ENCODE measurements around the gene TMEM61. TPM values are rescaled to one million over a fixed set of nuclear protein-coding genes. Genes with fewer than 3 reads are reported as not detected.

Gene TMEM61
- total and polyA plus RNA-seq, 2 donors (not counting 1 experiment from before 2014, with no cell fraction given): not detected

GRCh38 chr1:55040083-55040932 lies 59.9 kb downstream of the TMEM61 start:
- Mint-ChIP-seq H3K27me3 (peaks cover 53% of the 10 kb centered on the region), H3K4me1 (no peaks in the 10 kb centered on the region), H3K27ac (no peak overlapping the region), H3K4me3 (no peak overlapping the region), H3K9me3 (ENCODE audit: insufficient read depth) (no peaks in the 10 kb centered on the region)
- Histone ChIP-seq H3K4me3 (ENCODE audit: control extremely low read depth in 1 of 5, extremely low read depth in 1 of 5, insufficient read depth in 1 of 5, low read depth in 2 of 5, low read length in 4 of 5) (no peak overlapping the region), H3K27ac (ENCODE audit: low read length in 2 of 2) (no peak overlapping the region), H3K27me3 (replicated peaks in 1 of 4; ENCODE audit: control extremely low read depth in 1 of 4, control insufficient read depth in 3 of 4, insufficient read depth in 4 of 4, low read length in 3 of 4) (peaks cover 0 to 28% (median 8%) of the 10 kb centered on the region in 4 experiments), H3K4me1 (ENCODE audit: control insufficient read depth in 2 of 2, insufficient read depth in 2 of 2, low read length in 2 of 2) (no peaks in the 10 kb centered on the region), H3K36me3 (replicated peaks in 1 of 2; ENCODE audit: control extremely low read depth in 1 of 2, control insufficient read depth in 1 of 2, extremely low read depth in 1 of 2, insufficient read depth in 2 of 2, low read length in 1 of 2) (no peaks in the 10 kb centered on the region), H3K9me3 (ENCODE audit: control extremely low read depth in 1 of 3, control insufficient read depth in 2 of 3, insufficient read depth in 1 of 3, low read length in 2 of 3) (no peaks in the 10 kb centered on the region), H3K9ac (ENCODE audit: low read length) (no peak overlapping the region), H4K20me1 (ENCODE audit: control insufficient read depth, insufficient read depth, low read length, poor library complexity, severe bottlenecking) (no peaks in the 10 kb centered on the region), H3K4me2 (replicated peaks; ENCODE audit: low read depth, low read length, poor library complexity, severe bottlenecking) (no peak overlapping the region), H3K79me2 (ENCODE audit: control insufficient read depth, insufficient read depth, low read length) (no peaks in the 10 kb centered on the region), H2AFZ (ENCODE audit: insufficient read depth, low read depth, low read length, poor library complexity, severe bottlenecking) (no peak overlapping the region)
- ChIA-PET POLR2A (no interaction called here), CTCF (no interaction called here)
- DNase-seq (no peak), ATAC-seq (ENCODE audit: low read depth) (no peak)
- intact Hi-C loops (cut with micrococcal nuclease): no loop called here
- WGBS (ENCODE audit: insufficient coverage): 18% methylated on average over 44 of the region's 49 CpGs
- TF ChIP-seq EZH2 (IDR thresholded peaks at IDR 0.05; ENCODE audit: borderline replicate concordance, insufficient read depth, low read depth, low read length, poor library complexity, severe bottlenecking) (no peak), CTCF (IDR thresholded peaks at IDR 0.05) (no peak)

- 31% methylated on average over 3 of the region's 5 CpGs for WGBS (ENCODE audit: insufficient coverage)
- Histone ChIP-seq H3K4me1 (ENCODE audit: control insufficient read depth in 2 of 2, insufficient read depth in 2 of 2, low read length in 2 of 2) (no peaks in the 10 kb centered on the region), H3K4me3 (ENCODE audit: control extremely low read depth in 1 of 5, extremely low read depth in 1 of 5, insufficient read depth in 1 of 5, low read depth in 2 of 5, low read length in 4 of 5) (no peak overlapping the region), H3K4me2 (replicated peaks; ENCODE audit: low read depth, low read length, poor library complexity, severe bottlenecking) (no peak overlapping the region), H4K20me1 (ENCODE audit: control insufficient read depth, insufficient read depth, low read length, poor library complexity, severe bottlenecking) (no peaks in the 10 kb centered on the region), H3K9me3 (ENCODE audit: control extremely low read depth in 1 of 3, control insufficient read depth in 2 of 3, insufficient read depth in 1 of 3, low read length in 2 of 3) (no peaks in the 10 kb centered on the region), H2AFZ (ENCODE audit: insufficient read depth, low read depth, low read length, poor library complexity, severe bottlenecking) (no peak overlapping the region), H3K36me3 (replicated peaks in 1 of 2; ENCODE audit: control extremely low read depth in 1 of 2, control insufficient read depth in 1 of 2, extremely low read depth in 1 of 2, insufficient read depth in 2 of 2, low read length in 1 of 2) (no peaks in the 10 kb centered on the region), H3K9ac (ENCODE audit: low read length) (no peak overlapping the region), H3K27me3 (replicated peaks in 1 of 4; ENCODE audit: control extremely low read depth in 1 of 4, control insufficient read depth in 3 of 4, insufficient read depth in 4 of 4, low read length in 3 of 4) (peaks cover 0 to 28% (median 8%) of the 10 kb centered on the region in 4 experiments), H3K27ac (ENCODE audit: low read length in 2 of 2) (no peak overlapping the region), H3K79me2 (ENCODE audit: control insufficient read depth, insufficient read depth, low read length) (no peaks in the 10 kb centered on the region)
- no peak for DNase-seq
- CTCF ChIA-PET: no interaction called here
- no peak for TF ChIP-seq EZH2 (IDR thresholded peaks at IDR 0.05; ENCODE audit: borderline replicate concordance, insufficient read depth, low read depth, low read length, poor library complexity, severe bottlenecking)
- TF ChIP-seq CTCF (IDR thresholded peaks at IDR 0.05): no peak
- H3K4me1 Mint-ChIP-seq: no peaks in the 10 kb centered on the region
- POLR2A ChIA-PET: no interaction called here
- H3K9me3 Mint-ChIP-seq (ENCODE audit: insufficient read depth): no peaks in the 10 kb centered on the region
- H3K4me3 Mint-ChIP-seq: no peak overlapping the region
- intact Hi-C loops (cut with micrococcal nuclease): no loop called here
- peaks cover 48% of the 10 kb centered on the region for H3K27me3 Mint-ChIP-seq
- no peak for ATAC-seq (ENCODE audit: low read depth)
- H3K27ac Mint-ChIP-seq: no peak overlapping the region
Measured at GRCh38 chr1:55040933-55041494, 60.6 kb downstream of the TMEM61 start.
